ENCODE results near the gene CNPY4.

The CNPY4 gene

GRCh38 chr7:100148559-100149328, 29.3 kb downstream of the CNPY4 start, which contains the start of gene LAMTOR4:
TSS of gene LAMTOR4 (plus strand) at chr7:100148918. CDS start at chr7:100148973, 55 bp downstream.
- Histone ChIP-seq H3K27ac (replicated peaks) (peak within 1 kb of the TSS; percentile 82), H3K4me3 (replicated peaks; ENCODE audit: insufficient read depth, low read length) (peak within 1 kb of the TSS; percentile 99), H3K27me3 (ENCODE audit: insufficient read depth, poor library complexity, severe bottlenecking) (no peaks in the 10 kb centered on the region)
- DNase-seq (ENCODE audit: low read depth in 1 of 2, low spot score in 1 of 2), result peak; percentile 100
- TF ChIP-seq SPI1 (IDR thresholded peaks at IDR 0.05; ENCODE audit: borderline replicate concordance, low read depth), result peak; percentile 41; the same call in 1 of the 2 replicates
- TF ChIP-seq POLR2AphosphoS5 (IDR thresholded peaks at IDR 0.05; ENCODE audit: low read depth), result peak; percentile 90
- no peak for TF ChIP-seq REST (IDR thresholded peaks at IDR 0.05; ENCODE audit: insufficient replicate concordance, low read depth)
- peak; percentile 37; the same call in 1 of the 2 replicates for TF ChIP-seq GABPA (IDR thresholded peaks at IDR 0.05; ENCODE audit: low read depth)

- Histone ChIP-seq H3K4me3 (replicated peaks; ENCODE audit: insufficient read depth, low read length) (no peak overlapping the region), H3K27ac (replicated peaks) (peak overlapping the region; percentile 37), H3K27me3 (ENCODE audit: insufficient read depth, poor library complexity, severe bottlenecking) (no peaks in the 10 kb centered on the region)
- TF ChIP-seq REST (IDR thresholded peaks at IDR 0.05; ENCODE audit: insufficient replicate concordance, low read depth) (no peak), POLR2AphosphoS5 (IDR thresholded peaks at IDR 0.05; ENCODE audit: low read depth) (no peak), CTCF (IDR thresholded peaks at IDR 0.05; ENCODE audit: insufficient read depth, low read length) (no peak), SPI1 (IDR thresholded peaks at IDR 0.05; ENCODE audit: borderline replicate concordance, low read depth) (peak; percentile 99), GABPA (IDR thresholded peaks at IDR 0.05; ENCODE audit: low read depth) (no peak)
- peak; percentile 54 to 81 for DNase-seq (ENCODE audit: low read depth in 1 of 2, low spot score in 1 of 2)
Measured at GRCh38 chr7:100152404-100152803, 33.0 kb downstream of the CNPY4 start.

GRCh38 chr7:100152937-100153666, 33.7 kb downstream of the CNPY4 start:
- H3K27ac ChIP-seq (replicated peaks), result peak overlapping the region; percentile 37
- no peak for DNase-seq (ENCODE audit: low read depth in 1 of 2, low spot score in 1 of 2)
- H3K27me3 ChIP-seq (ENCODE audit: insufficient read depth, poor library complexity, severe bottlenecking), result no peaks in the 10 kb centered on the region
- no peak overlapping the region for H3K4me3 ChIP-seq (replicated peaks; ENCODE audit: insufficient read depth, low read length)
- TF ChIP-seq CTCF (IDR thresholded peaks at IDR 0.05; ENCODE audit: insufficient read depth, low read length) (no peak), REST (IDR thresholded peaks at IDR 0.05; ENCODE audit: insufficient replicate concordance, low read depth) (no peak), GABPA (IDR thresholded peaks at IDR 0.05; ENCODE audit: low read depth) (no peak), SPI1 (IDR thresholded peaks at IDR 0.05; ENCODE audit: borderline replicate concordance, low read depth) (no peak), POLR2AphosphoS5 (IDR thresholded peaks at IDR 0.05; ENCODE audit: low read depth) (no peak)
